HEK293T (cell line): ENCODE results near the gene NOTCH2.

Experiments used
- CTBP1 ChIP-seq: fragments of 450-650 bp; IDR thresholded peaks from 2 replicates; pipeline ENCODE4 v1.6.1; 2016; ENCODE audit warnings: borderline replicate concordance
- FOXA1 ChIP-seq: fragments of 450-650 bp; IDR thresholded peaks from 2 replicates; pipeline ENCODE4 v1.6.1; 2016; ENCODE audit warnings: mild to moderate bottlenecking
- FOXK2 ChIP-seq: fragments of 450-650 bp; IDR thresholded peaks from 2 replicates; pipeline ENCODE4 v1.6.1; 2016; ENCODE audit warnings: mild to moderate bottlenecking
- FOXM1 ChIP-seq: fragments of 450-650 bp; IDR thresholded peaks from 2 replicates; pipeline ENCODE4 v1.6.1; 2017; ENCODE audit warnings: mild to moderate bottlenecking, borderline replicate concordance
- NFRKB ChIP-seq: fragments of 450-650 bp; IDR thresholded peaks from 2 replicates; pipeline ENCODE4 v1.6.1; 2016; ENCODE audit warnings: mild to moderate bottlenecking, moderate library complexity
- SP1 ChIP-seq: fragments of 450-650 bp; IDR thresholded peaks from 2 replicates; pipeline ENCODE4 v1.6.1; 2017
- SUZ12 ChIP-seq: fragments of 450-650 bp; IDR thresholded peaks from 2 replicates; pipeline ENCODE4 v1.6.1; 2016; ENCODE audit warnings: mild to moderate bottlenecking
- TARDBP ChIP-seq: fragments of 450-650 bp; IDR thresholded peaks from 2 replicates; pipeline ENCODE4 v1.6.1; 2016

- TF ChIP-seq FOXK2 (no peak), NFRKB (no peak), FOXA1 (no peak), CTBP1 (no peak), FOXM1 (no peak), TARDBP (no peak), SUZ12 (no peak), SP1 (no peak)
These were observed 196.1 kb downstream of the NOTCH2 start for GRCh38 chr1:119873135-119874015.
